HCT116 (cell line): ENCODE results near the gene PNLDC1. TPM values are rescaled to one million over a fixed set of nuclear protein-coding genes. Genes with fewer than 3 reads are reported as not detected.

ENCODE experiments used
- ATAC-seq: fragments of 200-7000 bp; cut with Tn5 transposase; 2 replicates; pipeline ENCODE4 v1.9.1; 2020; ENCODE audit warnings: mild to moderate bottlenecking, moderate library complexity
- BruUV-seq: library from RNA; stranded (reverse); fragments of 400-500 nt; replicated peaks from 2 replicates; lab custom pipeline; 2021; lab: Mats Ljungman, UMichigan
- CTCF ChIA-PET: fragments of 300-600 bp; sonication (Branson Sonifier 250); formaldehyde crosslinking; loops from one replicate; lab custom pipeline; 2021; ENCODE audit warnings: antibody characterized with exemption; lab: Charles Lee
- POLR2A ChIA-PET: fragments of 300-600, 350-600 bp; sonication (Branson Sonifier 250); formaldehyde crosslinking; loops from one replicate; lab custom pipeline; 2021; ENCODE audit warnings: antibody characterized with exemption; lab: Charles Lee
- RAD21 ChIA-PET, 2 experiments: fragments of 300-600 bp; sonication (Branson Sonifier 250); formaldehyde crosslinking; loops; one replicate each; lab custom pipeline; 2023; ENCODE audit warnings: low total read pairs in 2 of 2; ENCODE audit not compliant: uncharacterized antibody in 2 of 2, unreplicated experiment in 2 of 2, low non-redundant PET in 1 of 2; lab: Charles Lee
- DNase-seq: peaks from one replicate; pipeline ENCODE4 v3.0.0-alpha.2; 2010; ENCODE audit warnings: low read depth, low spot score
- H2AFZ ChIP-seq: fragments of 200-600 bp; shearing (Covaris generic), sonication (generic); 2 replicates; pipeline ENCODE4 v1.6.1; 2017; ENCODE audit warnings: low read depth, mixed run types, mixed read lengths, antibody characterized with exemption, low read length; ENCODE audit not compliant: poor library complexity, severe bottlenecking
- H3K27ac ChIP-seq: 2 replicates; pipeline ENCODE4 v1.5.1; 2012; ENCODE audit warnings: low read depth, low read length
- H3K27me3 ChIP-seq: fragments of 200-600 bp; sonication (generic); 2 replicates; pipeline ENCODE4 v1.6.1; 2016; ENCODE audit warnings: mixed run types, low read length, mixed read lengths; ENCODE audit not compliant: insufficient read depth
- H3K36me3 ChIP-seq, 2 experiments: fragments of 200-500 bp in 1 of 2; fragments of 200-600 bp in 1 of 2; sonication (Bioruptor generic) in 1 of 2; sonication (generic) in 1 of 2; 2 replicates each; pipeline versions ENCODE4 v1.5.1 to v1.6.1; 2014 to 2016; ENCODE audit warnings: low read length in 2 of 2, inconsistent platforms in 1 of 2, mixed read lengths in 1 of 2, mixed run types in 1 of 2; ENCODE audit not compliant: insufficient read depth in 2 of 2, control insufficient read depth in 1 of 2
- H3K4me1 ChIP-seq, 2 experiments: fragments of 200-600 bp in 1 of 2; sonication (generic) in 1 of 2; 2 replicates each; pipeline versions ENCODE4 v1.5.1 to v1.6.1; 2012 to 2017; ENCODE audit warnings: low read length in 2 of 2, inconsistent platforms in 1 of 2, mild to moderate bottlenecking in 1 of 2, mixed read lengths in 1 of 2, mixed run types in 1 of 2, moderate library complexity in 1 of 2; ENCODE audit not compliant: insufficient read depth in 2 of 2, control insufficient read depth in 1 of 2
- H3K4me2 ChIP-seq: fragments of 200-600 bp; sonication (generic); 2 replicates; pipeline ENCODE4 v1.6.1; 2017; ENCODE audit warnings: mixed run types, low read length, mixed read lengths
- H3K4me3 ChIP-seq, 2 experiments: fragments of 200-600 bp in 1 of 2; sonication (generic) in 1 of 2; replicated peaks in 1 of 2; 2 replicates each; pipeline ENCODE4 v1.5.1; 2011 to 2016; ENCODE audit warnings: low read length in 2 of 2, control low read depth in 1 of 2, low read depth in 1 of 2, mild to moderate bottlenecking in 1 of 2, mixed read lengths in 1 of 2, mixed run types in 1 of 2
- H3K79me2 ChIP-seq: fragments of 200-600 bp; sonication (generic); 2 replicates; pipeline ENCODE4 v1.6.1; 2017; ENCODE audit warnings: mild to moderate bottlenecking, mixed run types, low read length, moderate library complexity, mixed read lengths; ENCODE audit not compliant: insufficient read depth
- H3K9ac ChIP-seq: fragments of 200-600 bp; sonication (generic); 2 replicates; pipeline ENCODE4 v1.6.1; 2016; ENCODE audit warnings: low read length, mixed read lengths
- H3K9me2 ChIP-seq: fragments of 200-600 bp; sonication (generic), shearing (Covaris generic); 2 replicates; pipeline ENCODE4 v1.6.1; 2017; ENCODE audit warnings: mixed run types, mild to moderate bottlenecking, moderate library complexity; ENCODE audit not compliant: insufficient read depth
- H3K9me3 ChIP-seq, 2 experiments: fragments of 200-500 bp in 1 of 2; fragments of 200-600 bp in 1 of 2; sonication (Bioruptor generic) in 1 of 2; sonication (generic) in 1 of 2; 2 replicates each; pipeline ENCODE4 v1.6.1; 2014 to 2017; ENCODE audit warnings: low read length in 2 of 2, mixed read lengths in 2 of 2, inconsistent platforms in 1 of 2, low read depth in 1 of 2, mild to moderate bottlenecking in 1 of 2, mixed run types in 1 of 2, moderate library complexity in 1 of 2; ENCODE audit not compliant: control insufficient read depth in 1 of 2, insufficient read depth in 1 of 2
- H4K20me1 ChIP-seq: fragments of 200-600 bp; sonication (generic), shearing (Covaris generic); 2 replicates; pipeline ENCODE4 v1.6.1; 2017; ENCODE audit warnings: mixed run types, mild to moderate bottlenecking, moderate library complexity; ENCODE audit not compliant: insufficient read depth
- EGR1 ChIP-seq: IDR thresholded peaks from 2 replicates; pipeline ENCODE4 v1.6.1; 2012; ENCODE audit warnings: low read depth
- JUND ChIP-seq: IDR thresholded peaks from 2 replicates; pipeline ENCODE4 v1.6.1; 2012
- POLR2AphosphoS5 ChIP-seq: IDR thresholded peaks from 2 replicates; pipeline ENCODE4 v1.6.1; 2011; ENCODE audit warnings: mild to moderate bottlenecking, low read depth, low read length, moderate library complexity
- YY1 ChIP-seq: IDR thresholded peaks from 2 replicates; pipeline ENCODE4 v1.6.1; 2011; ENCODE audit warnings: low read length, low read depth, moderate library complexity, mild to moderate bottlenecking; ENCODE audit not compliant: insufficient replicate concordance; ENCODE audit errors: extremely low read depth
- intact Hi-C: fragments of 100-400 bp; cut with micrococcal nuclease; formaldehyde crosslinking; loops from 2 replicates; pipeline ENCODE4 v1.10.0; 2022
- total RNA-seq: library from RNA; stranded (reverse); gene quantifications from one replicate; pipeline ENCODE4 v1.2.1, GENCODE V29; 2021; ENCODE audit not compliant: unreplicated experiment
- TF ChIP-seq, protein P1 (sequence below), 3 experiments: fragments of 200-600 bp in 1 of 3; sonication (generic) in 1 of 3; IDR thresholded peaks in 2 of 3; conservative IDR thresholded peaks in 1 of 3; 2 replicates each; pipeline ENCODE4 v1.5.1; 2012 to 2017; ENCODE audit warnings: low read depth in 2 of 3, low read length in 2 of 3, antibody characterized with exemption in 1 of 3, borderline replicate concordance in 1 of 3, control low read depth in 1 of 3, mild to moderate bottlenecking in 1 of 3, mixed read lengths in 1 of 3, mixed run types in 1 of 3, moderate library complexity in 1 of 3; ENCODE audit not compliant: insufficient read depth in 1 of 3
- TF ChIP-seq, protein P2 (sequence below): IDR thresholded peaks from 2 replicates; pipeline ENCODE4 v1.6.1; 2011; ENCODE audit warnings: mild to moderate bottlenecking, low read length, moderate library complexity; ENCODE audit not compliant: insufficient replicate concordance; ENCODE audit errors: extremely low read depth

PNLDC1 gene
- total RNA-seq, 1 experiment from 2014 or later: 0.37 TPM

DNA sequence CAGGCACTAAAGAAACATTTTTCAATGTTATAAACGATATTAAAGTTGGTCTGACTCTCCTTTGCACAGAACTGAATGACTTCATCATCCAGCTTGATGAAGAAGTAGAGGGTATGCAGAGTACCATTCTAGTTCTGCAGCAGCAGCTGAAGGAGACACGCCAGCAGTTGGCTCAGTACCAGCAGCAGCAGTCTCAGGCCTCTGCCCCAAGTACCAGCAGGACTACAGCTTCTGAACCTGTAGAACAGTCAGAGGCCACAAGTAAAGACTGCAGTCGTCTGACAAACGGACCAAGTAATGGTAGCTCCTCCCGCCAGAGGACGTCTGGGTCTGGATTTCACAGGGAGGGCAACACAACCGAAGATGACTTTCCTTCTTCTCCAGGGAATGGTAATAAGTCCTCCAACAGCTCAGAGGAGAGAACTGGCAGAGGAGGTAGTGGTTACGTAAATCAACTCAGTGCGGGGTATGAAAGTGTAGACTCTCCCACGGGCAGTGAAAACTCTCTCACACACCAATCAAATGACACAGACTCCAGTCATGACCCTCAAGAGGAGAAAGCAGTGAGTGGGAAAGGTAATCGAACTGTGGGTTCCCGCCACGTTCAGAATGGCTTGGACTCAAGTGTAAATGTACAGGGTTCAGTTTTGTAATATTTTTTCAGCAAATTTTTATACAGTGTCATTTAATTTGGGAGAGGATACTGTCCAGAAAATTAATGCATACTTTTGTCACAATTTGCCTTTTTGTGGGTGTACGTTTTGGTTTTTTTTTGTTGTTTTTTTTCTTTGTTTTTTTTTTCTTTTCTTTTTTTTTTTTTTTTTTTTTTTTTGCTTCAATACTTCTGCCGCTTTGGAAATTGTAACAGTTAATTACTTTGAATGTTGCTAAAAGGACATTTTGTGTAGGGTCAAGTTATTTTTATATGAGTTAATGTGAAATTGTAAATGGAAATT, 44.8 kb upstream of the PNLDC1 start:
- ChIA-PET POLR2A (no interaction called here), RAD21 (no interaction called here), CTCF (no interaction called here)
- peaks cover 36 to 51% of the 10 kb centered on the region in 2 experiments for H3K36me3 ChIP-seq
- TF ChIP-seq, protein P1, sequence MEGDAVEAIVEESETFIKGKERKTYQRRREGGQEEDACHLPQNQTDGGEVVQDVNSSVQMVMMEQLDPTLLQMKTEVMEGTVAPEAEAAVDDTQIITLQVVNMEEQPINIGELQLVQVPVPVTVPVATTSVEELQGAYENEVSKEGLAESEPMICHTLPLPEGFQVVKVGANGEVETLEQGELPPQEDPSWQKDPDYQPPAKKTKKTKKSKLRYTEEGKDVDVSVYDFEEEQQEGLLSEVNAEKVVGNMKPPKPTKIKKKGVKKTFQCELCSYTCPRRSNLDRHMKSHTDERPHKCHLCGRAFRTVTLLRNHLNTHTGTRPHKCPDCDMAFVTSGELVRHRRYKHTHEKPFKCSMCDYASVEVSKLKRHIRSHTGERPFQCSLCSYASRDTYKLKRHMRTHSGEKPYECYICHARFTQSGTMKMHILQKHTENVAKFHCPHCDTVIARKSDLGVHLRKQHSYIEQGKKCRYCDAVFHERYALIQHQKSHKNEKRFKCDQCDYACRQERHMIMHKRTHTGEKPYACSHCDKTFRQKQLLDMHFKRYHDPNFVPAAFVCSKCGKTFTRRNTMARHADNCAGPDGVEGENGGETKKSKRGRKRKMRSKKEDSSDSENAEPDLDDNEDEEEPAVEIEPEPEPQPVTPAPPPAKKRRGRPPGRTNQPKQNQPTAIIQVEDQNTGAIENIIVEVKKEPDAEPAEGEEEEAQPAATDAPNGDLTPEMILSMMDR (IDR thresholded peaks at IDR 0.05 in 2 of 3, conservative IDR thresholded peaks at IDR 0.05 in 1 of 3; ENCODE audit: borderline replicate concordance in 1 of 3, insufficient read depth in 1 of 3, low read depth in 2 of 3, low read length in 2 of 3): no peak
- TF ChIP-seq POLR2AphosphoS5: 0 out of 2 replicates have a peak, but pooled peaks have one; percentile 16
- H3K9ac ChIP-seq: no peak overlapping the region
- H4K20me1 ChIP-seq: peaks cover 2% of the 10 kb centered on the region; the same call in 1 of the 2 replicates
- H3K9me2 ChIP-seq: no peaks in the 10 kb centered on the region
- no peaks in the 10 kb centered on the region for H3K27me3 ChIP-seq
- no TSS peak for BruUV-seq
- H3K4me3 ChIP-seq: no peak overlapping the region
- no peak for DNase-seq
- no peak overlapping the region for H2AFZ ChIP-seq
- H3K4me2 ChIP-seq: no peak overlapping the region
- intact Hi-C loops: no loop called here
- H3K27ac ChIP-seq: no peak overlapping the region
- no peaks in the 10 kb centered on the region for H3K9me3 ChIP-seq
- H3K79me2 ChIP-seq: peaks cover 52% of the 10 kb centered on the region
- H3K4me1 ChIP-seq: peaks cover 0 to 24% of the 10 kb centered on the region in 2 experiments; a peak in 2 of 4 replicates
- no peak for ATAC-seq

DNA sequence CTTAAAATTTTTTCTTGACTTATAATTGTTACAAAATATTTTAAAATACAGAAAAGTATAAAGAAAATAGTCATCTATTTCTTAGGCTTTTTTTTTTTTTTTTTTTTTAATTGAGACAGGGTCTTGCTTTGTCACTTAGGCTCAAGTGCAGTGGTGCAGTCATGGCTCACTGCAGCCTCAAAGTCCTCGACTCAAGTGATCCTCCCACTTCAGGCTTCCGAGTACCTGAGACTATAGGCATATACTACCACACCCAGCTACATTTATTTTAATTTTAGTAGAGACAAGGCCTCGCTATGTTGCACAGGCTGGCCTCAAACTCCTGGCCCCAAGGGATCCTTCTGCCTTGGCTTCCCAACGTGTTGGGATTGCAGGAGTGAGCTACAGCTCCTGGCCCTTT, 43.6 kb upstream of the PNLDC1 start:
- H3K4me1 ChIP-seq: peaks cover 4 to 37% of the 10 kb centered on the region in 2 experiments; a peak in 3 of 4 replicates
- no peak overlapping the region for H3K4me2 ChIP-seq
- intact Hi-C loops: no loop called here
- no peak overlapping the region for H3K27ac ChIP-seq
- H3K9me2 ChIP-seq: no peaks in the 10 kb centered on the region
- H3K4me3 ChIP-seq: no peak overlapping the region
- H3K27me3 ChIP-seq: no peaks in the 10 kb centered on the region
- peaks cover 28 to 46% of the 10 kb centered on the region in 2 experiments for H3K36me3 ChIP-seq
- H3K9ac ChIP-seq: no peak overlapping the region
- POLR2A ChIA-PET: no interaction called here
- H4K20me1 ChIP-seq: peaks cover 2% of the 10 kb centered on the region; the same call in 1 of the 2 replicates
- CTCF ChIA-PET: no interaction called here
- no TSS peak for BruUV-seq
- peaks cover 39% of the 10 kb centered on the region for H3K79me2 ChIP-seq
- no peak for DNase-seq
- no peak for TF ChIP-seq EGR1
- no peak for TF ChIP-seq JUND
- TF ChIP-seq YY1: no peak
- TF ChIP-seq, protein P2, sequence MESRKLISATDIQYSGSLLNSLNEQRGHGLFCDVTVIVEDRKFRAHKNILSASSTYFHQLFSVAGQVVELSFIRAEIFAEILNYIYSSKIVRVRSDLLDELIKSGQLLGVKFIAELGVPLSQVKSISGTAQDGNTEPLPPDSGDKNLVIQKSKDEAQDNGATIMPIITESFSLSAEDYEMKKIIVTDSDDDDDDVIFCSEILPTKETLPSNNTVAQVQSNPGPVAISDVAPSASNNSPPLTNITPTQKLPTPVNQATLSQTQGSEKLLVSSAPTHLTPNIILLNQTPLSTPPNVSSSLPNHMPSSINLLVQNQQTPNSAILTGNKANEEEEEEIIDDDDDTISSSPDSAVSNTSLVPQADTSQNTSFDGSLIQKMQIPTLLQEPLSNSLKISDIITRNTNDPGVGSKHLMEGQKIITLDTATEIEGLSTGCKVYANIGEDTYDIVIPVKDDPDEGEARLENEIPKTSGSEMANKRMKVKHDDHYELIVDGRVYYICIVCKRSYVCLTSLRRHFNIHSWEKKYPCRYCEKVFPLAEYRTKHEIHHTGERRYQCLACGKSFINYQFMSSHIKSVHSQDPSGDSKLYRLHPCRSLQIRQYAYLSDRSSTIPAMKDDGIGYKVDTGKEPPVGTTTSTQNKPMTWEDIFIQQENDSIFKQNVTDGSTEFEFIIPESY: no peak
- TF ChIP-seq, all 23 proteins: peak for 0
- Histone ChIP-seq H3K9me3 (no peaks in the 10 kb centered on the region), H2AFZ (no peak overlapping the region)
- no peak for ATAC-seq
- RAD21 ChIA-PET: no interaction called here
